IMR-90 (cell line): ENCODE data around the gene EFS. TPM values are rescaled to one million over a fixed set of nuclear protein-coding genes. Genes with fewer than 3 reads are reported as not detected.

ENCODE experiments used
- ATAC-seq: fragments of 200-7000 bp; cut with Tn5 transposase; 2 replicates; pipeline ENCODE4 v1.9.1; 2020; ENCODE audit warnings: low read depth, mild to moderate bottlenecking, moderate library complexity
- BruUV-seq: library from RNA; stranded (reverse); fragments of 400-500 nt; replicated peaks from 2 replicates; lab custom pipeline; 2021; lab: Mats Ljungman, UMichigan
- CTCF ChIA-PET: fragments of 300-600 bp; formaldehyde crosslinking; extraction: SDS; loops from one replicate; lab custom pipeline; 2021; ENCODE audit warnings: antibody characterized with exemption; lab: Yijun Ruan, JAX
- POLR2A ChIA-PET: fragments of 300-600 bp; sonication (Branson Sonifier 250); formaldehyde crosslinking; loops from one replicate; lab custom pipeline; 2022; ENCODE audit warnings: antibody characterized with exemption; ENCODE audit not compliant: unreplicated experiment; lab: Charles Lee
- DNase-seq: peaks from one replicate; pipeline ENCODE4 v3.0.0; 2013
- H2AFZ ChIP-seq: replicated peaks from 2 replicates; pipeline ENCODE3; 2013; ENCODE audit warnings: low read length, mild to moderate bottlenecking; ENCODE audit not compliant: poor library complexity
- H2AK5ac ChIP-seq: 2 replicates; pipeline ENCODE4 v1.6.1; 2013; ENCODE audit warnings: low read depth, low read length, inconsistent platforms
- H2AK9ac ChIP-seq: replicated peaks from 2 replicates; pipeline ENCODE3; 2013; ENCODE audit warnings: mild to moderate bottlenecking, low read depth, low read length, moderate library complexity; ENCODE audit not compliant: poor library complexity
- H2BK120ac ChIP-seq: 2 replicates; pipeline ENCODE4 v1.6.1; 2013; ENCODE audit warnings: low read depth, low read length, inconsistent platforms
- H2BK15ac ChIP-seq: 3 replicates; pipeline ENCODE4 v1.6.1; 2013; ENCODE audit warnings: low read depth, low read length, inconsistent platforms
- H2BK20ac ChIP-seq: 2 replicates; pipeline ENCODE4 v1.6.1; 2013; ENCODE audit warnings: low read depth, mild to moderate bottlenecking, inconsistent platforms, low read length, moderate library complexity
- H2BK5ac ChIP-seq: 2 replicates; pipeline ENCODE4 v1.6.1; 2013; ENCODE audit warnings: mild to moderate bottlenecking, low read depth, low read length, inconsistent platforms; ENCODE audit not compliant: poor library complexity, severe bottlenecking
- H3K14ac ChIP-seq: replicated peaks from 2 replicates; pipeline ENCODE4 v1.6.1; 2013; ENCODE audit warnings: low read depth, low read length, inconsistent platforms
- H3K18ac ChIP-seq: 2 replicates; pipeline ENCODE4 v1.6.1; 2013; ENCODE audit warnings: low read depth, low read length, control low read depth
- H3K23ac ChIP-seq: 2 replicates; pipeline ENCODE4 v1.6.1; 2013; ENCODE audit warnings: low read depth, low read length, inconsistent platforms
- H3K27ac ChIP-seq: 2 replicates; pipeline ENCODE4 v1.5.1; 2013; ENCODE audit warnings: mild to moderate bottlenecking, control low read depth, low read length; ENCODE audit not compliant: insufficient read depth
- H3K27me3 ChIP-seq: 2 replicates; pipeline ENCODE4 v1.6.1; 2013; ENCODE audit warnings: low read length; ENCODE audit not compliant: control insufficient read depth, insufficient read depth
- H3K36me3 ChIP-seq: 2 replicates; pipeline ENCODE4 v1.6.1; 2013; ENCODE audit warnings: low read length, mixed read lengths; ENCODE audit not compliant: control insufficient read depth, insufficient read depth
- H3K4ac ChIP-seq: 2 replicates; pipeline ENCODE4 v1.6.1; 2013; ENCODE audit warnings: low read depth, low read length, inconsistent platforms
- H3K4me1 ChIP-seq: 2 replicates; pipeline ENCODE4 v1.6.1; 2013; ENCODE audit warnings: low read length, mixed read lengths; ENCODE audit not compliant: control insufficient read depth, insufficient read depth
- H3K4me2 ChIP-seq: 2 replicates; pipeline ENCODE4 v1.6.1; 2013; ENCODE audit warnings: low read depth, mild to moderate bottlenecking, control low read depth, low read length, moderate library complexity
- H3K4me3 ChIP-seq: 2 replicates; pipeline ENCODE4 v1.5.1; 2013; ENCODE audit warnings: low read depth, mild to moderate bottlenecking, control low read depth, low read length, moderate library complexity; ENCODE audit not compliant: insufficient read depth
- H3K56ac ChIP-seq: 2 replicates; pipeline ENCODE4 v1.6.1; 2013; ENCODE audit warnings: low read length, inconsistent platforms; ENCODE audit not compliant: insufficient read depth; ENCODE audit errors: extremely low read depth
- H3K79me1 ChIP-seq, 2 experiments: 2 replicates each; pipeline ENCODE4 v1.6.1; 2013; ENCODE audit warnings: low read length in 2 of 2, inconsistent platforms in 1 of 2, low read depth in 1 of 2
- H3K9ac ChIP-seq: 2 replicates; pipeline ENCODE4 v1.6.1; 2013; ENCODE audit warnings: low read depth, low read length, control low read depth
- H3K9me1 ChIP-seq: 2 replicates; pipeline ENCODE4 v1.6.1; 2013; ENCODE audit warnings: low read length, inconsistent platforms; ENCODE audit not compliant: insufficient read depth
- H3K9me3 ChIP-seq: 2 replicates; pipeline ENCODE4 v1.6.1; 2013; ENCODE audit warnings: low read length; ENCODE audit not compliant: control insufficient read depth, insufficient read depth
- H4K20me1 ChIP-seq: 2 replicates; pipeline ENCODE4 v1.6.1; 2013; ENCODE audit warnings: low read length, inconsistent platforms; ENCODE audit not compliant: insufficient read depth
- H4K5ac ChIP-seq: 2 replicates; pipeline ENCODE4 v1.6.1; 2013; ENCODE audit warnings: mild to moderate bottlenecking, low read depth, low read length, control low read depth
- H4K8ac ChIP-seq, 2 experiments: 2 replicates each; pipeline ENCODE4 v1.6.1; 2013; ENCODE audit warnings: low read depth in 2 of 2, low read length in 2 of 2, control low read depth in 1 of 2, inconsistent platforms in 1 of 2
- H4K91ac ChIP-seq: 2 replicates; pipeline ENCODE4 v1.6.1; 2013; ENCODE audit warnings: low read depth, low read length, inconsistent platforms; ENCODE audit not compliant: insufficient read depth
- CEBPB ChIP-seq: IDR thresholded peaks from 2 replicates; pipeline ENCODE4 v1.6.1; 2012; ENCODE audit warnings: low read depth, low read length, improper control_type of control experiment
- POLR2A ChIP-seq: IDR thresholded peaks from 2 replicates; pipeline ENCODE4 v1.6.1; 2012; ENCODE audit warnings: mild to moderate bottlenecking, low read depth, low read length
- WGBS, 2 experiments: methylation state at CpG; one replicate each; pipeline versions ENCODE4 v1.1.5 to v1.1.7; 2013; ENCODE audit warnings: missing lambda C conversion rate in 2 of 2; ENCODE audit not compliant: insufficient read length in 1 of 2; ENCODE audit errors: extremely low coverage in 2 of 2; 5-methylcytosine and 5-hydroxymethylcytosine counted together
- dilution Hi-C: fragments of 300-500 bp; cut with HindIII; formaldehyde crosslinking; loops from one replicate; pipeline ENCODE4 v1.14.3; 2018; ENCODE audit warnings: low sequenced_read_pairs; ENCODE audit not compliant: unreplicated experiment
- in situ Hi-C: fragments of 300-500 bp; cut with MboI; formaldehyde crosslinking; loops from 3 replicates; pipeline ENCODE4 v1.14.3; 2019; ENCODE audit warnings: low sequenced_read_pairs, inconsistent platforms, mixed read lengths
- intact Hi-C: fragments of 100-400 bp; cut with micrococcal nuclease; formaldehyde crosslinking; loops from 2 replicates; pipeline ENCODE4 v1.10.0; 2022
- polyA plus RNA-seq, 3 experiments: library from polyadenylated mRNA; depleted of rRNA; stranded (reverse); fragments of >200 nt; gene quantifications; 2 replicates each; pipeline ENCODE4 v1.2.3, GENCODE V29; 2012; ENCODE audit warnings: low replicate concordance in 1 of 3
- total RNA-seq: library from RNA; depleted of rRNA; stranded (reverse); fragments of >200 nt; gene quantifications from 2 replicates; pipeline ENCODE4 v1.2.3, GENCODE V29; 2012

Gene EFS
- total and polyA plus RNA-seq, 2 of the 4 experiments (the other 2 are of a cell fraction): 2.2 to 11.6 TPM

DNA sequence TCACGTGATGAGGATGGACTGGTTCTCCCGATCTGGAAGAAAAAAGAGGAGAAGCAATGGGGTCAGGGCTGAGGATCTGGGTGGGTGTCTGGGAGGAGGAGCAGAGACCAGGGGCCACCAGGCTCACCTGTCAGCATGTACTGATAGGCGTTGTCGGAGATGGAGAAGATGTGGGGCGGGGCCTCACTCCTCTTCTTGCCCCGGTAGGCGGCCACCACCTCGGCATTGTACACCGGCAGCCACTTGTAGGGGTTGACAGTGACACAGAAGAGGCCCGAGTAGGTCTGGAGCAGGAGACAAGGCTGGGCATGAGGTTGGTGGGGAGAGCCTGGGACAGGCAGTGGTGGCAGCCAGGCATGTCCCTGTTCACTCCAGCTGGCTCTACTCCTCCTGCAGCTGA, 40.1 kb upstream of the EFS start:
- Histone ChIP-seq H4K91ac (no peak overlapping the region), H3K14ac (no peak overlapping the region), H3K79me1 (no peaks in the 10 kb centered on the region), H4K8ac (no peak overlapping the region), H3K27me3 (peaks cover 54% of the 10 kb centered on the region), H4K5ac (no peak overlapping the region), H3K9ac (no peak overlapping the region), H3K4ac (no peak overlapping the region), H3K9me3 (no peaks in the 10 kb centered on the region), H3K4me1 (no peaks in the 10 kb centered on the region), H3K56ac (no peak overlapping the region), H4K20me1 (no peaks in the 10 kb centered on the region), H2AFZ (no peak overlapping the region), H3K4me2 (no peak overlapping the region), H3K18ac (no peak overlapping the region), H3K4me3 (no peak overlapping the region), H2AK5ac (no peak overlapping the region), H2AK9ac (no peak overlapping the region), H3K23ac (no peak overlapping the region), H2BK120ac (no peak overlapping the region), H2BK5ac (no peak overlapping the region), H3K9me1 (peaks cover 2% of the 10 kb centered on the region; the same call in 1 of the 2 replicates), H2BK20ac (no peak overlapping the region), H2BK15ac (no peak overlapping the region), H3K27ac (no peak overlapping the region), H3K36me3 (no peaks in the 10 kb centered on the region)
- no peak for DNase-seq
- no peak for ATAC-seq
- POLR2A ChIA-PET: no interaction called here
- CTCF ChIA-PET: no interaction called here
- intact Hi-C loops (no loop called here), dilution Hi-C loops (no loop called here), in situ Hi-C loops (no loop called here)
- TF ChIP-seq CEBPB (no peak), POLR2A (no peak)
- WGBS, 2 experiments: 70% methylated on average over 2 of the region's 10 CpGs; no CpG with 5 or more reads in 1 of the 2 experiments
- BruUV-seq: no TSS peak
